GM19328 (cell line): ENCODE measurements around the gene PKP4.
"Not testable (repeated sequence)": the region's sequence is repeated elsewhere in the genome, so short reads cannot be mapped to it uniquely, and the experiment has no call there.

Experiments
- ATAC-seq: cut with Tn5 transposase; IDR thresholded peaks from one replicate; pipeline ENCODE4 v1.9.1; 2021; ENCODE audit warnings: mild to moderate bottlenecking, moderate library complexity; ENCODE audit not compliant: unreplicated experiment

Gene PKP4

GRCh38 chr2:158704724-158705465 is 248.1 kb downstream of the PKP4 start:
- not testable (repeated sequence) for ATAC-seq

GRCh38 chr2:158712791-158713522 is 256.2 kb downstream of the PKP4 start:
- no peak for ATAC-seq

DNA sequence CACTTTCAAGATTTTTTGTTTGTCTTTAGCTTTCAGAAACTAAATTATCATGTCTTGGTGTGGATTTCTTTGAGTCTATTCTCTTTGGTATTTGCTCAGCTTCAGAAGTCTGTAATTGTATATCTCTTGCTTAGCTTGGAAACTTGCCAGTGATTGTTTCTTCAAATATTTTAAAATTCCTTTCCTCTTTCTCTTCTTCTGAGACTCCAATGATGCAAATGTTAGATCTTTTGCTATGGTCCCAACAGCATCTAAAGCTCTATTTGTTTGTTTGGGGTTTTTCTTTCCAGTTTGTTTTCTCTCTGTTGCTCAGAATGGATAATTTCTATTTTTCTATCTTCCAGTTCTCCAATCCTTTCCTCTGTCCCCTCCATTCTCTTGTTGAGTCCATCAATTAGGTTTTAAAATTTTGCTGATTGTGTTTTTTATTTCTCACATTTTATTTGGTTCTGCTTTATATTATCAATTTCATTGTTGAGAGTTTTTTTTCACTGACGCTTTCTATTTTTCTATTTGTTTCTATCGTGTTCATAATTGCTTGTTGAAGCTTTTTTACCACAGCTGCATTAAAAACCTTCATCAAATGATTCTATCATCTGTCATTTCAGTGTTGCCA is 256.9 kb downstream of the PKP4 start:
- no peak for ATAC-seq

DNA sequence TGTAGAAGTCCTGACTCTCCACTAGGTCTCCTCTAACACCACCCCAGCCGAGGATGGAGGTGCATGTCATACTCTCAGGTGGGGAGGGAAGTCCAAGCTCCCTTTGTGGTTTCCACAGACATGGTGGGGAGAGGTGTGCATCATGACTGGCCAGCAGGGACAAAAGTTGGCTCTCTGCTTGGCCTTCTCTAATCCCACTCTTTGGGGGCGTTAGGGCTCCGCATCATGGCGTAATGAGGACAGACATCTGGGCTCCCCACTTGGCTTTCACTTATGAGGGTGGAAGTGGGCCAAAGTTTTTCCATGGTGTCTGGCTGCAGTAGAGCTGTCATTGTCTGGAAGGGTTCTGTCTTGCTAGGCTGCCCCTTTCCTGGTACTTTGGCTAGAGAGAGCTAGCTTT is 257.7 kb downstream of the PKP4 start:
- no peak for ATAC-seq

DNA sequence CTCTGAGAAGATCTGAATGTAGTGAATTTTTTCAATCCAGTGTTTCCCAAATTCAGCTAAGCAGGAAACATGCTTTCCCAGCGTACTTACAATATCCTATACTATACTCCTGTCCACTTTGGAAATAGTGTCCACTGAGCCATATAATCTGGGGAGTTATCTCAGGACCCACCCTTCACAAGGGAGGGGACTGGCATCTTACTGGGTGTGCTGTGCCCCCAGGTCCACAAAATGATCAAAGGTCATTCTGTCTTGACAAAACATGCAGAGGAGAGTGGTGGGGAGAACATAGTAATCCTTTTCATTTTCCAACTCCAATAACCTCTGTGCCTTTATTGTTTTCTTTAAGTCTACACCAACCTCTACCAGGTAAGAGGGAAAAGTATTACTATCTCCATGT is 258.6 kb downstream of the PKP4 start:
- no peak for ATAC-seq

DNA sequence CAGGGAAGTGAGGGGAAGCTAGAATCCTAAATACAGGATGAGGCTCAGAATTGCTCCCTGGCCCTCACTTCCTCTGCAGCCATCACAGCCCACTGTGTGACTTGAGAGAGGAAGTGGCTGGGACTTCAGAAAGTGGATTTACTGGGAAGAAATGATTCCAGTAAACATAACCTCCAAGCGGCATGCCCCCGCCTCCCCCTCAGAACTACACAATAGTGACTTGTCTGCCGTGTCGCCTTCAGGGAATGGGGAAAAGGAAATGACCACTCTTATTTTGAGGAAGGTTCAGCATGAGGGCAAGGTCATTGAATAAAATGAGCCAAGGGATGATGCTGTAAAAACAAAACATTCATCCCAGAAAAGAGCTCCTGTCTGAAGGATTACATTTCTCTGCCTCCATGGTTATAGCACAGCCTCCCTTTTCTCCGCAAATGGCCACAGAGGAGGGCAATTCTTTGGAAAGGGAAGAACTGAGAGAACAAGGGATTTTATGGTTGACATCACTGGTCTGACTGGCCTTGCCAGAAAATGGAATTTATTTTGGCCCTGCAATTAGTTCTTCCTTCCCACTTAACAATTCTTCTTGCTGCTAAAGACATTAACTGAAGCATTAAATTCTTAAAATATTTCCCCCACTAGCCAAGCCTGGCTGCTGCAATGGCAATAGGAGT is 259.5 kb downstream of the PKP4 start:
- no peak for ATAC-seq

DNA sequence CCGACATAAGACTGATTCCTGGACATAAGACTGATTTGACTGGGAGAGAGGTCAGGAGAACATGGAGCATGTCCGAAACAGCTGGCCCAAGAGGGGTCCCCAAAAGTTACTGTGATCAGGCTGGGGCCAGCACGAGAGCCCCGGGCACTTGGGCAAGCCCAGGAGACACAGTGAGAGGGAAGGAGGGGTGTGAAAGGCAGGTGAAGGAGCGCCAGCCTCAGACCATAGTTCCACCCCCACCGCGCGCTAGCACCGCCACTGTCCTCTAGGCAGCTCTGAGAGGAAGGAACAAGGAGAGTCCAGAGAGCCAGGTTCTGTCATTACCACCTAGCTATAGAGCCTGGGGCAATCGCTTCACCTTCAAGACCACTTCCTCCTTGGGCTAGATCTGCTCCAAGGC is 260.2 kb downstream of the PKP4 start:
- ATAC-seq = no peak

- no peak for ATAC-seq
Measured at GRCh38 chr2:158717366-158718195, 260.8 kb downstream of the PKP4 start.

GRCh38 chr2:158718196-158718585 is 261.4 kb downstream of the PKP4 start:
- no peak for ATAC-seq

DNA sequence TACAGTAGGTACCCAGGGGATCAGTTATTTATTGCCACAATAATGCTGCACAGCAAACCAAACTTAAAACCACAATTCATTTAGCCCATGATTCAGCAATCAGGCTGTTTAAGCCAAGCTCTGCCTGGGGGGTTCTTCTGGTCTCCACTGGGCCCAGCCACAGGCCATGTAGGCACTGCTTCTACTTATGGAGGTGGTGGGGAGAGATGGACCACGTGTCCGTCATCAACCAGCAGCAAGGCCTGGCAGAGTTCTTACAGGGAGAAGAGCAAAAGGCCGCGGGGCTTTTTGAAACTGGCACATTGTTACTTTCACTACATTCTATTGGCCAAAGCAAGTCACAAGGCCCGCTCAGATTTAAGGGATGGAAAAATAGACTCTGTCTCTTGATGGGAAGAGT is 262.1 kb downstream of the PKP4 start:
- ATAC-seq = no peak

GRCh38 chr2:158719403-158719802 is 262.7 kb downstream of the PKP4 start:
- no peak for ATAC-seq

DNA sequence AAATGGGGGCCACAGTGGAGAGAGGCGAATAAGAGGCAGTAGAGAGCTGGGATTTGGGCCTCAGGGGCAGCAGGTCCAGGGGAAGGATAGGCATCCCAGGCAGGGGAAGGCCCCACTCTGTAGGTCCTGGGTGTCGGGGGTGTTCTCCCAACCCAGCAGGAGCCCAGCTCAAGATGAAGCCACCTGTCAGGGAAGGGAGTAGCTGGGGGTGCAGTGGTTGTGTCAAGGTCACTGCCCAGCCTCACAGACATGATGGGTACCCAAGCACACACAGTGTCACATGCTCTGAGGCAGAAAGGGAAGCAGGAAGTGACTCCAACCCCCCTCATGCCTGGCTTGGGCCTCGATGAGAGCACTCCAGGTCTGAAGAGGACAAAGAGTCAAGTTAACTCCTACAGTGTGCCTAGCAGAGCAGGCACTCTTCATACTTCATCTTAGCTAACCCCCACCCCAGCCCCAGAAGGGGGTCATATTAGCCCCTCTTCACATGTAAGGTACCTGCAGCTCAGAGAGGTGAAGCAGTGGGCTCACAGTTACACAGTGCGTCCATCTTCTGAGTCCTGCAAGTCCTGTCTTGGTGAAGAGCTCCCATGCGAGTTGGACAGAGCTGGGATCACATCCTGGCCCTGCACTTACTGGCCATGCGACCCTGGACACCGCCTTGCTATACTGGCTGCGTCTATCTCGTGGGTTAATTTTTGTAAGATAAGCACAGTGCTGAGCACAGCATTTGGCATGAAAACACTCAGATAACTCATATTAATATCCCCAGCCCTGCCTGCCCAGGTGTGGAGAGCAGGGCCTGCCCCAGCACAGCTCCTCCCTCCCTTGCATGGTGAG is 265.7 kb downstream of the PKP4 start:
- ATAC-seq = no peak

GRCh38 chr2:158723181-158723838 is 266.6 kb downstream of the PKP4 start:
- no peak for ATAC-seq

GRCh38 chr2:158723921-158724802 is 267.4 kb downstream of the PKP4 start:
- no peak for ATAC-seq

DNA sequence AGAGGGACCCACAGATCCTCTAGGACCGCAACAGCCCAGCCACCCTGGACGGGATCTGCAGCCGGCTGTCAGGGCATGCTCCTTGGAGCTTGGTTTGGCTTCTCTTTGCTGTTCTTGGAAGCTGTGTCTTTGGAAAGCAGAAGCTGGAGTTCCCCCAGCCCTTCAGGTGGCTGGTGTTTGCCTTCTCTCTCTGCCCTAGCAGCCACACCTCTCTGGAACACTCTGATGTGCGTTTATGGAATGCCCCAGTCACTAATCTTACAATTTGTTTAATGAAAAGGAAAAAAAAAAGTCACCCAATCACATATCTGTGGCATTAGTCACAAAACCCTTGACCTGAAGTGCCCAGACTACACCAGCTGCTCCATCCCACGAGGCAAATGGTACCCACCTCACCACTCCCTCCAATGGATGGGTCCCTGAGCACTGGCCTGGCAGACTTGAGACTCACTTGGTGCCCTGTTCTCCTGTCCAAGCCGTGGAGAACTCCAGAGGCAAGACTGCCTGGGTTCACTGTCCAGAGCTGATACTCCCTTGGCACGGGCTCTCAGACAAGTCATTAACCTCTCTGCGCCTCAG is 268.1 kb downstream of the PKP4 start:
- ATAC-seq = no peak

DNA sequence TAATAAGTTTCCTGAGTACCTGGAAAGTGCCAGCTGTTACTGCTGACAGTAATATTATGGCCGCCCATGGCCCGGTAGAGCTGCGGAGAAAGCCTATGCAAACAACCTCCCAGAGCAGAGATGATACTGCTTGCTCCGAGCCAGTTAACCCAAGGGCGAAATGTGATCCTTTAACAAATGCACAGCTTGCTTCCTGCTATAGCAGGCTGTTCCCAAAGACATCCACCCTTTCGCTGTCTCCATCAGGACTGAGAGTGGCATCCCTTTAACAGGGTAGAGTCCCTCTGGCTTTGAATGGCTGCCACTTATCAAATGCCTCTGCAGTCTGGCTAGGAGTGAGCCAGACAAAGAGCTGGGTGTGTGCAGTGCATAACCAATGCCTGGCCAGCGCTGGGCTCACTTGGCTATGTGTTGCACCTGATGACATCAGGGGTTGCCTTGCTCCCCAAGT is 268.7 kb downstream of the PKP4 start:
- no peak for ATAC-seq

DNA sequence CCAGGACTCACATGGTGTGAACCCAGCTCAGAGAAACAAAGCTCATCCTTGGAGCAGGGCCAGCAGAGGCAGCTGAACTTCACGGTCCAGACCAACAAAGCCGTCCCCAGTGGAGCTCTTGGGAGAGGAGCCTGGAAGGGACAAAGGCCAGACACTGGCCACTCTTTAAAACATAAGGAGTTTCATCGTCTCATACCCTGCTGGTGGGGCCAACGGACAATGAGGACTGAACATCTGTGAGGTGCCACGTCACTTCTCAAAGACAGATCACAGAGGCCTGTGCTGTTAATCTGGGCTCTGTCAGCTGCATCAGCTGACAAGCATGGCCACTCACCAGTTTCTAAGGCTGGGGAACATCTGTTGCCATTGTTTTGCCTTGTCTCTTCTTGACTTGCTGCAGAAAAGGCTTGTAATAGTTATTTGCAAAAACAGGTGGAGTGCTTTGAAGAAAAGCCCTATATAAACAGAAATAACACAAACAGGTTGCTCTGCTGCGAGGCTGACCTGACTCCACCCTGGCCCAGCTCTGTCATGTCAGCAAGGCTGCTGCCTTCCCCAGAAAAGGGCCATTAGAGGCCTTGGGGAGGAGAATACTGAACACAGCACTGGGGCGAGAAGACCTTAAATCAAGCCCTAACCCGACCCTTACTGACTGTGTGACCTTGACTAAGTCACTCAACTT is 270.3 kb downstream of the PKP4 start:
- no peak for ATAC-seq
